HCT116 (cell line): ENCODE measurements around the gene HEPN1. TPM values are rescaled to one million over a fixed set of nuclear protein-coding genes. Genes with fewer than 3 reads are reported as not detected.

Experiments
- ATAC-seq: fragments of 200-7000 bp; cut with Tn5 transposase; 2 replicates; pipeline ENCODE4 v1.9.1; 2020; ENCODE audit warnings: mild to moderate bottlenecking, moderate library complexity
- BruUV-seq: library from RNA; stranded (reverse); fragments of 400-500 nt; replicated peaks from 2 replicates; lab custom pipeline; 2021; lab: Mats Ljungman, UMichigan
- CTCF ChIA-PET: fragments of 300-600 bp; sonication (Branson Sonifier 250); formaldehyde crosslinking; loops from one replicate; lab custom pipeline; 2021; ENCODE audit warnings: antibody characterized with exemption; lab: Charles Lee
- POLR2A ChIA-PET: fragments of 300-600, 350-600 bp; sonication (Branson Sonifier 250); formaldehyde crosslinking; loops from one replicate; lab custom pipeline; 2021; ENCODE audit warnings: antibody characterized with exemption; lab: Charles Lee
- RAD21 ChIA-PET, 2 experiments: fragments of 300-600 bp; sonication (Branson Sonifier 250); formaldehyde crosslinking; loops; one replicate each; lab custom pipeline; 2023; ENCODE audit warnings: low total read pairs in 2 of 2; ENCODE audit not compliant: uncharacterized antibody in 2 of 2, unreplicated experiment in 2 of 2, low non-redundant PET in 1 of 2; lab: Charles Lee
- DNase-seq: peaks from one replicate; pipeline ENCODE4 v3.0.0-alpha.2; 2010; ENCODE audit warnings: low read depth, low spot score
- H2AFZ ChIP-seq: fragments of 200-600 bp; shearing (Covaris generic), sonication (generic); 2 replicates; pipeline ENCODE4 v1.6.1; 2017; ENCODE audit warnings: low read depth, mixed run types, mixed read lengths, antibody characterized with exemption, low read length; ENCODE audit not compliant: poor library complexity, severe bottlenecking
- H3K27ac ChIP-seq: 2 replicates; pipeline ENCODE4 v1.5.1; 2012; ENCODE audit warnings: low read depth, low read length
- H3K27me3 ChIP-seq: fragments of 200-600 bp; sonication (generic); 2 replicates; pipeline ENCODE4 v1.6.1; 2016; ENCODE audit warnings: mixed run types, low read length, mixed read lengths; ENCODE audit not compliant: insufficient read depth
- H3K36me3 ChIP-seq, 2 experiments: fragments of 200-500 bp in 1 of 2; fragments of 200-600 bp in 1 of 2; sonication (Bioruptor generic) in 1 of 2; sonication (generic) in 1 of 2; 2 replicates each; pipeline versions ENCODE4 v1.5.1 to v1.6.1; 2014 to 2016; ENCODE audit warnings: low read length in 2 of 2, inconsistent platforms in 1 of 2, mixed read lengths in 1 of 2, mixed run types in 1 of 2; ENCODE audit not compliant: insufficient read depth in 2 of 2, control insufficient read depth in 1 of 2
- H3K4me1 ChIP-seq, 2 experiments: fragments of 200-600 bp in 1 of 2; sonication (generic) in 1 of 2; 2 replicates each; pipeline versions ENCODE4 v1.5.1 to v1.6.1; 2012 to 2017; ENCODE audit warnings: low read length in 2 of 2, inconsistent platforms in 1 of 2, mild to moderate bottlenecking in 1 of 2, mixed read lengths in 1 of 2, mixed run types in 1 of 2, moderate library complexity in 1 of 2; ENCODE audit not compliant: insufficient read depth in 2 of 2, control insufficient read depth in 1 of 2
- H3K4me2 ChIP-seq: fragments of 200-600 bp; sonication (generic); 2 replicates; pipeline ENCODE4 v1.6.1; 2017; ENCODE audit warnings: mixed run types, low read length, mixed read lengths
- H3K4me3 ChIP-seq, 2 experiments: fragments of 200-600 bp in 1 of 2; sonication (generic) in 1 of 2; replicated peaks in 1 of 2; 2 replicates each; pipeline ENCODE4 v1.5.1; 2011 to 2016; ENCODE audit warnings: low read length in 2 of 2, control low read depth in 1 of 2, low read depth in 1 of 2, mild to moderate bottlenecking in 1 of 2, mixed read lengths in 1 of 2, mixed run types in 1 of 2
- H3K79me2 ChIP-seq: fragments of 200-600 bp; sonication (generic); 2 replicates; pipeline ENCODE4 v1.6.1; 2017; ENCODE audit warnings: mild to moderate bottlenecking, mixed run types, low read length, moderate library complexity, mixed read lengths; ENCODE audit not compliant: insufficient read depth
- H3K9ac ChIP-seq: fragments of 200-600 bp; sonication (generic); 2 replicates; pipeline ENCODE4 v1.6.1; 2016; ENCODE audit warnings: low read length, mixed read lengths
- H3K9me2 ChIP-seq: fragments of 200-600 bp; sonication (generic), shearing (Covaris generic); 2 replicates; pipeline ENCODE4 v1.6.1; 2017; ENCODE audit warnings: mixed run types, mild to moderate bottlenecking, moderate library complexity; ENCODE audit not compliant: insufficient read depth
- H3K9me3 ChIP-seq, 2 experiments: fragments of 200-500 bp in 1 of 2; fragments of 200-600 bp in 1 of 2; sonication (Bioruptor generic) in 1 of 2; sonication (generic) in 1 of 2; 2 replicates each; pipeline ENCODE4 v1.6.1; 2014 to 2017; ENCODE audit warnings: low read length in 2 of 2, mixed read lengths in 2 of 2, inconsistent platforms in 1 of 2, low read depth in 1 of 2, mild to moderate bottlenecking in 1 of 2, mixed run types in 1 of 2, moderate library complexity in 1 of 2; ENCODE audit not compliant: control insufficient read depth in 1 of 2, insufficient read depth in 1 of 2
- H4K20me1 ChIP-seq: fragments of 200-600 bp; sonication (generic), shearing (Covaris generic); 2 replicates; pipeline ENCODE4 v1.6.1; 2017; ENCODE audit warnings: mixed run types, mild to moderate bottlenecking, moderate library complexity; ENCODE audit not compliant: insufficient read depth
- ATF3 ChIP-seq: IDR thresholded peaks from 2 replicates; pipeline ENCODE4 v1.6.1; 2012
- CBX3 ChIP-seq: IDR thresholded peaks from 2 replicates; pipeline ENCODE4 v1.6.1; 2012; ENCODE audit warnings: low read depth
- CEBPB ChIP-seq: IDR thresholded peaks from 2 replicates; pipeline ENCODE4 v1.6.1; 2012; ENCODE audit warnings: low read depth
- CTCF ChIP-seq, 3 experiments: fragments of 200-600 bp in 1 of 3; sonication (generic) in 1 of 3; IDR thresholded peaks in 2 of 3; conservative IDR thresholded peaks in 1 of 3; 2 replicates each; pipeline ENCODE4 v1.5.1; 2012 to 2017; ENCODE audit warnings: low read depth in 2 of 3, low read length in 2 of 3, antibody characterized with exemption in 1 of 3, borderline replicate concordance in 1 of 3, control low read depth in 1 of 3, mild to moderate bottlenecking in 1 of 3, mixed read lengths in 1 of 3, mixed run types in 1 of 3, moderate library complexity in 1 of 3; ENCODE audit not compliant: insufficient read depth in 1 of 3
- EGR1 ChIP-seq: IDR thresholded peaks from 2 replicates; pipeline ENCODE4 v1.6.1; 2012; ENCODE audit warnings: low read depth
- EZH2 ChIP-seq: fragments of 200-600 bp; sonication (generic); IDR thresholded peaks from 2 replicates; pipeline ENCODE4 v1.6.1; 2017; ENCODE audit warnings: antibody characterized with exemption, mixed run types
- EZH2phosphoT487 ChIP-seq: fragments of 200-600 bp; IDR thresholded peaks from 2 replicates; pipeline ENCODE4 v1.6.1; 2018; ENCODE audit warnings: antibody characterized with exemption, borderline replicate concordance
- FOSL1 ChIP-seq: IDR thresholded peaks from 2 replicates; pipeline ENCODE4 v1.6.1; 2012; ENCODE audit warnings: low read depth
- JUND ChIP-seq: IDR thresholded peaks from 2 replicates; pipeline ENCODE4 v1.6.1; 2012
- MAX ChIP-seq: IDR thresholded peaks from 2 replicates; pipeline ENCODE4 v1.6.1; 2012
- POLR2A ChIP-seq: IDR thresholded peaks from 2 replicates; pipeline ENCODE4 v1.7.0; 2011; ENCODE audit warnings: borderline replicate concordance; ENCODE audit not compliant: insufficient read depth, insufficient read length; ENCODE audit errors: extremely low read depth
- POLR2AphosphoS5 ChIP-seq: IDR thresholded peaks from 2 replicates; pipeline ENCODE4 v1.6.1; 2011; ENCODE audit warnings: mild to moderate bottlenecking, low read depth, low read length, moderate library complexity
- RAD21 ChIP-seq: IDR thresholded peaks from 2 replicates; pipeline ENCODE4 v1.6.1; 2012; ENCODE audit warnings: low read depth, mild to moderate bottlenecking
- REST ChIP-seq: IDR thresholded peaks from 2 replicates; pipeline ENCODE4 v1.6.1; 2012; ENCODE audit warnings: low read depth
- SIN3A ChIP-seq: IDR thresholded peaks from 2 replicates; pipeline ENCODE4 v1.6.1; 2012; ENCODE audit warnings: low read depth
- SP1 ChIP-seq: IDR thresholded peaks from 2 replicates; pipeline ENCODE4 v1.6.1; 2012; ENCODE audit warnings: low read depth
- SRF ChIP-seq: IDR thresholded peaks from 2 replicates; pipeline ENCODE4 v1.6.1; 2012; ENCODE audit warnings: low read depth
- YY1 ChIP-seq: IDR thresholded peaks from 2 replicates; pipeline ENCODE4 v1.6.1; 2011; ENCODE audit warnings: low read length, low read depth, moderate library complexity, mild to moderate bottlenecking; ENCODE audit not compliant: insufficient replicate concordance; ENCODE audit errors: extremely low read depth
- ZBTB33 ChIP-seq: IDR thresholded peaks from 2 replicates; pipeline ENCODE4 v1.6.1; 2011; ENCODE audit warnings: mild to moderate bottlenecking, low read length, moderate library complexity; ENCODE audit not compliant: insufficient replicate concordance; ENCODE audit errors: extremely low read depth
- ZFX ChIP-seq: fragments of 450-650 bp; IDR thresholded peaks from 2 replicates; pipeline ENCODE4 v1.6.1; 2017
- intact Hi-C: fragments of 100-400 bp; cut with micrococcal nuclease; formaldehyde crosslinking; loops from 2 replicates; pipeline ENCODE4 v1.10.0; 2022
- total RNA-seq: library from RNA; stranded (reverse); gene quantifications from one replicate; pipeline ENCODE4 v1.2.1, GENCODE V29; 2021; ENCODE audit not compliant: unreplicated experiment

The HEPN1 gene
- total RNA-seq, 1 experiment from 2014 or later = not detected

- no peaks in the 10 kb centered on the region for H3K36me3 ChIP-seq
- intact Hi-C loops = no loop called here
- no peak for DNase-seq
- ATAC-seq = no peak
- no peak overlapping the region for H3K4me2 ChIP-seq
- H2AFZ ChIP-seq = no peak overlapping the region
- no peaks in the 10 kb centered on the region for H3K9me2 ChIP-seq
- RAD21 ChIA-PET = no interaction called here
- no peak overlapping the region for H3K9ac ChIP-seq
- no peak for TF ChIP-seq EGR1
- no peak for TF ChIP-seq EZH2phosphoT487
- TF ChIP-seq MAX = no peak
- no peak for TF ChIP-seq REST
- no peak for TF ChIP-seq RAD21
- TF ChIP-seq SRF = no peak
- no peak for TF ChIP-seq ATF3
- no peak for TF ChIP-seq FOSL1
- no peak for TF ChIP-seq SP1
- no peak for TF ChIP-seq POLR2AphosphoS5
- no peak for TF ChIP-seq YY1
- no peak for TF ChIP-seq SIN3A
- TF ChIP-seq CTCF (IDR thresholded peaks at IDR 0.05 in 2 of 3, conservative IDR thresholded peaks at IDR 0.05 in 1 of 3; ENCODE audit: borderline replicate concordance in 1 of 3, insufficient read depth in 1 of 3, low read depth in 2 of 3, low read length in 2 of 3) = no peak
- TF ChIP-seq ZFX = no peak
- TF ChIP-seq CBX3 = no peak
- no peak for TF ChIP-seq ZBTB33
- no peak for TF ChIP-seq EZH2
- no peak for TF ChIP-seq JUND
- no peak for TF ChIP-seq POLR2A
- TF ChIP-seq CEBPB = no peak
- H3K27me3 ChIP-seq = peaks cover 20% of the 10 kb centered on the region; the same call in 1 of the 2 replicates
- no peaks in the 10 kb centered on the region for H3K79me2 ChIP-seq
- H3K9me3 ChIP-seq = no peaks in the 10 kb centered on the region
- CTCF ChIA-PET = no interaction called here
- no peaks in the 10 kb centered on the region for H4K20me1 ChIP-seq
- POLR2A ChIA-PET = no interaction called here
- no peak overlapping the region for H3K4me3 ChIP-seq
- BruUV-seq = no TSS peak
- H3K27ac ChIP-seq = no peak overlapping the region
- H3K4me1 ChIP-seq = peaks cover under 1 to 4% of the 10 kb centered on the region in 2 experiments; a peak in 3 of 4 replicates
Measured at GRCh38 chr11:124870430-124870829, 48.6 kb upstream of the HEPN1 start.
